GM21619 (cell line): ENCODE data around the gene APH1B.

Experiments used
- ATAC-seq: cut with Tn5 transposase; IDR thresholded peaks from one replicate; pipeline ENCODE4 v1.9.1; 2021; ENCODE audit not compliant: unreplicated experiment

The APH1B gene

GRCh38 chr15:63350178-63350621, 72.8 kb downstream of the APH1B start:
- no peak for ATAC-seq

DNA sequence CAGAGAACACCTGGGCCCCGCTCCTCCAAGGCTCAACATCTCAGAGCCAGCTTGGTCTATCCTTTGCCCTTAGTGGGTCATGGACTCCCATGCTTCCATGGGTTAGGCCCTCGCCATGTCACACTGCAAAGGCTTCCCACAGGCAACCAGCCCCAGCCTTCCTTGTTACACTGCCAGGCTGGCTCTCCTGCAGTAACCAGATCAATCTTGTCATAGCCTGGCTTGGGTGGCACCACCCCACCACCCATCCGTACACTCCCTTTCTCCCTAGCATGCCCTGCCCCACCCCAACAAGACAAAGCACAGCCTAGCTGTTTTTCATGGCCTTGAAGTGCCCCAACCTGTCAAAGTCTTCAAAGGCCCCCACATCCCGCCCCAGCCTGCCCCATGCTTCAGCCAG, 73.8 kb downstream of the APH1B start:
- ATAC-seq, result no peak

- no peak for ATAC-seq
Measured at GRCh38 chr15:63352808-63353207, 75.4 kb downstream of the APH1B start.

DNA sequence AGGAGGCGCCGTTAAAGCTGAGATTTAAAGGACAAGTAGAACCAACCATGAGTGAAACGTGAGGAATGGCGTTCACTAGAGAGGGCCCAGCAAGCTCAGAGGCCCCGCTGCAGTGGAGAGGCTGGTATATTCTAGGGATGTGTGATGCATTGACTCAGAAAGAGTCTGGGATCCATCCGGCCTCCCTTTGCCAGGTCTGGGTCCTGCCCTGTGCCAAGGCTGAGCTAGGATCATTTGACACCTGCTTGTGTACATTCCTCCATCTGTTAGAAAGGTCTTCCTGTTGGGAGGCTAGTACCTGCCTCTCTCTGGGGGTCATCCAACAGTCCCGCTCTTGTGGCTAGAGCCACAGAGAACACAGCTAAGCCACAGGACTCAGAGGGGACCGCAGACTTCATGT, 75.9 kb downstream of the APH1B start:
- ATAC-seq, result no peak

DNA sequence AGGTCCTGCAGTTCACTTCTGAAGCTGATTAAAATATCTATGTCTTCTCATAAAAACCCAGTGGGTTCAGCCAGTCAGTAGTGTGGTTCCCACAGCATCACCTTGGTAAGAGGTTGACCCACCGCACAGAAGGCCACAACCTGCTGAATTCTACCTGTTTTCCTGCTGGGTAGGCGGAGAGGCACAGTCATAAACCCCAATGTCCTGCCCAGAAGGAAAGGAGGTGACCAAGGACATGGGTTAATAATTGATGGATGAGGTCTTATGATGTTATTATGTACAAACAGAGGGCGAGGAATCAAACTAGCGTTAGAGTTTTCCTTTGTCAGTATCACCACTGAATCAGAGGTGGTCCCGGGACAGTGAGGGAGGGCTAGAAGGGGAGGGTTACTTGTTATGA, 76.5 kb downstream of the APH1B start:
- ATAC-seq, result no peak

DNA sequence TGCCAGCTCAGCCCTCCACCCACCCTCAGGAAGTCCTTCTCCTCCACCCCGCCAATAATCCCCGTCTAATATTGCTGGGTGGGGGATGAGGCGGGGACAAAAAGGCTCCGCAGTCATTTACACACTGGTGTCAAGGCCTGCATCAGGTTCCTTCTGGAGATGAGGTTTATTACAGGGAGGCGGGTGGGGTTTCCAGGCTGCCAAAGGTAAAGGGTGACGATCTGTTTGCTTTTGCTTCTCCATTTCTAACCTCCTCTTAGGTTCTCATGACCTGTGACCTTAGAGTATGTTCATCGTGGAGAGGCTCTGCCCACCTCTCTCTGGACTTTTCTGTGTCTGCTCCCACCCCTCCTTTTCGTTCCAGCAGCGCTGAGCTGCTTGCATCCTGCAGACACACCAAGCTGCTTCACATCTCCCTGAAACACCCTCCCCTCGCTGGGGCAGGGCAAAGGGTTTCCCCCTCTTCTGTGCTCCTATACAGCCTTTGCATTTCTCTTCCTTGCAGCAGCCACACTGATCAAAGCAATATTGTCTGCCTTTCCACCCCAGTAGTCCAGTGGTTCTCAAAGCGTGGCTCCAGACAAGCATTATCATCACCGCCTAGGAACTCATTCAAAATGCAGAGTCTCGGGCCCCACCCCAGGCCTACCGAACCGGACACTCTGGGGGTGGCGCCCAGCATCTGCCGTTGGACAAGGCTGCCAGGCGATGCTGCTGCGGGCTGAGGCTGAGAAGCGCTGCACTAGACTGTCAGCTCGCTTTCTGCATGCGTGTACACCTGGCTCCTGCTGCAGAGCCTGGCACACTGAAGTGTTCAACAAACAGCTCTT, 77.6 kb downstream of the APH1B start:
- ATAC-seq, result no peak

GRCh38 chr15:63357061-63357460, 79.7 kb downstream of the APH1B start:
- ATAC-seq, result no peak

DNA sequence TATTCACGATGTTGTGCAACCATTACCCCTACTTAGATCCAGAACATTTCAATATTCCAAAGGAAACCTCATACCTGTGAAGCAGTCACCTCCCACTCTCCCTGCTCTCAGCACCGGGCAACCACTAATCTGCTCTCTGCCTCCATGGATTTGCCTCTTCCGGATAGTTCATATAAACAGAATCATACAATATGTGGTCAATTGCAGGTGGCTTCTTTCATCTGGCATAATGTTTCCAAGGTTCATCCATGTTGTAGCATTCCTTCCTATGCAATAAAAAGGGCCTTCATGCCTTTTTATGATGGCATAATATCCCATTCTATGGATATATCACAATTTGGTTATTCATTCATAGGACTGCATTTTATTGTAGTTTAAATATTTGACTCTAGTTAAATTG, 80.3 kb downstream of the APH1B start:
- no peak for ATAC-seq

- ATAC-seq, result no peak
Measured at GRCh38 chr15:63358241-63359029, 81.0 kb downstream of the APH1B start.
